Measurements from ENCODE around the gene CCDC7. TPM values are rescaled to one million over a fixed set of nuclear protein-coding genes. Genes with fewer than 3 reads are reported as not detected.

CCDC7 gene
- total RNA-seq, 3 donors from 2014 or later: 11.2 to 36.5 (median 14.2) TPM

DNA sequence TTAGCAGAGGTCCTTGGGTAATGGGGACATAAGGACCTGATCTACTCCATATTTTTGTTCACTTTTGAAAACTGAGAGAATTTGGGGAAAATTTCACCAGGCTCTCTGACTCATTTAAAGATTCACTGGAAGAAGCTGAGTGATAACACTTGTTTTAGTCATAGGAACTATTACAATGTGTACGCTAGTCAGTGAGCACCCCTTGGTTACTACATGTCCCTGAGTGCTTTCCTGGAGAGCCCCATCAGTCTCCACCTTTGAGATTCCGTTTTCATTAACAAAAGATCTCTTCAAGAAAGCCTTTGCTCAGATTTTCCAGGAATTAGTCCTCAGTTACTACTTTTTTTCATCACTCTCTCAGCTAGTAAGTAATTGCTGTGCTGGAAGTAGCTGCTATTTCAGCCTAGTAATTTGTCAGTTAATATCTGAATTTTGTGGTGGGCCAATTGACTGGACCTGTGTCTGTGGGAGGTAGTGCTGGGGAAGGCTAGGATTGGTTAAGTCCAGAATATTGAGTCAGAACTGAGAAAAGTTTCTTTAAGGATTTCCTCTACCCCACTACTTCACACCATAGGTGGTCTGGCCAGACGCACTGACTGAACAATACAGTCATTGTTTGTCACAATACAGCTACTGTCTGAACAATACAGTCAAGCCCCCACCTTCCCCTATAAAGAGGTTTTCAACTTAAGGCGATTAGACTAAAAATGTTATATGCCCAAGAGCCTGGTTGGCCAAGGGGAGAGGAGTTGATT is 235.0 kb downstream of the CCDC7 start:
- TF ChIP-seq, protein P1, sequence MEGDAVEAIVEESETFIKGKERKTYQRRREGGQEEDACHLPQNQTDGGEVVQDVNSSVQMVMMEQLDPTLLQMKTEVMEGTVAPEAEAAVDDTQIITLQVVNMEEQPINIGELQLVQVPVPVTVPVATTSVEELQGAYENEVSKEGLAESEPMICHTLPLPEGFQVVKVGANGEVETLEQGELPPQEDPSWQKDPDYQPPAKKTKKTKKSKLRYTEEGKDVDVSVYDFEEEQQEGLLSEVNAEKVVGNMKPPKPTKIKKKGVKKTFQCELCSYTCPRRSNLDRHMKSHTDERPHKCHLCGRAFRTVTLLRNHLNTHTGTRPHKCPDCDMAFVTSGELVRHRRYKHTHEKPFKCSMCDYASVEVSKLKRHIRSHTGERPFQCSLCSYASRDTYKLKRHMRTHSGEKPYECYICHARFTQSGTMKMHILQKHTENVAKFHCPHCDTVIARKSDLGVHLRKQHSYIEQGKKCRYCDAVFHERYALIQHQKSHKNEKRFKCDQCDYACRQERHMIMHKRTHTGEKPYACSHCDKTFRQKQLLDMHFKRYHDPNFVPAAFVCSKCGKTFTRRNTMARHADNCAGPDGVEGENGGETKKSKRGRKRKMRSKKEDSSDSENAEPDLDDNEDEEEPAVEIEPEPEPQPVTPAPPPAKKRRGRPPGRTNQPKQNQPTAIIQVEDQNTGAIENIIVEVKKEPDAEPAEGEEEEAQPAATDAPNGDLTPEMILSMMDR (IDR thresholded peaks at IDR 0.05): no peak
- no peak overlapping the region for H3K4me3 ChIP-seq
- ATAC-seq: no peak
- DNase-seq: no peak
- H3K4me1 ChIP-seq (ENCODE audit: low read depth): no peaks in the 10 kb centered on the region
- H3K36me3 ChIP-seq (ENCODE audit: low read depth): no peaks in the 10 kb centered on the region
- intact Hi-C loops (cut with DNase I, micrococcal nuclease): no loop called here
- peaks cover 22% of the 10 kb centered on the region for H3K9me3 ChIP-seq

DNA sequence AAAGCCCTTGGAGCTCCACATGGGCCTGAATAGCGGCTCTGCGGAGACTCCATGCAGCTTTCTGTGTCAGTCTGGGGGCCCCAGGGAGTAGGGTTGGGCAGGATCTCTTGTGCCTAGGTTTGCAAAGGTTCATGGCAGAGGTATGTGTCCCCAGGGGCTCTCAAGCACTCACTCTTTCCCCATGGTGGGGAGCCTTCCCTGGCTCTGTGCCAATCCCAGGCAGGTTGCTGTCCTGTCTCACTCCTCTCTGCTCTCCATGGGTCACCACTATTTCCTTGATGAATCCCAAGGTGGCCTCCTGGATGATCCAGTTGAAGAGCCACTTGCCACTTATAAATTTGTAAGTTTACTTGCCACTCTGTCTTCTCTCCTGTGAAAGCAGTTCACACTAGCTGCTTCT is 238.4 kb downstream of the CCDC7 start:
- no peak for ATAC-seq
- no peak overlapping the region for H3K4me3 ChIP-seq
- TF ChIP-seq, protein P1 (IDR thresholded peaks at IDR 0.05): no peak
- H3K4me1 ChIP-seq (ENCODE audit: low read depth): no peaks in the 10 kb centered on the region
- peaks cover 9% of the 10 kb centered on the region for H3K9me3 ChIP-seq
- H3K36me3 ChIP-seq (ENCODE audit: low read depth): no peaks in the 10 kb centered on the region
- intact Hi-C loops (cut with DNase I, micrococcal nuclease): no loop called here
- DNase-seq: no peak

DNA sequence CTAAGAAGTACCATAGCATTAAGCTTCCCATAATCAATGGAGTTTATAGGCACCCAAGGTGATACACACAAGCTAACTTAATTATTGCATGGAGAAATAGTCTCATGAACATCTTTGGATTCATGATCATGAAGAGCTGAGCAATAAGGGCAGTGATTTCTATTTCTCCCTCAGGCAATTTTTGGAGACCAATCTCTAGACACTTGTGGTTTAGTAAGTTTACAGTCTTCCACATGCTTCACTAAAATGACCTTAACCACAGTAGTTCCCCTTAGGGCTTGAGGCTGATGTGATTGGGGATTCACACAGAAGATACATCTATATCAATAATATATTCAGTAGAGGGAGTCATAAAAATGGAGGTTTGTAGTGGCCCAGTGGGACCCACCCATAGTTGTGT is 241.2 kb downstream of the CCDC7 start:
- ATAC-seq (no peak), DNase-seq (no peak)
- Histone ChIP-seq H3K4me1 (ENCODE audit: low read depth) (no peaks in the 10 kb centered on the region), H3K4me3 (no peak overlapping the region), H3K9me3 (peaks cover 6% of the 10 kb centered on the region), H3K36me3 (ENCODE audit: low read depth) (no peaks in the 10 kb centered on the region)
- intact Hi-C loops (cut with DNase I, micrococcal nuclease): no loop called here
- TF ChIP-seq, protein P1 (IDR thresholded peaks at IDR 0.05): no peak

DNA sequence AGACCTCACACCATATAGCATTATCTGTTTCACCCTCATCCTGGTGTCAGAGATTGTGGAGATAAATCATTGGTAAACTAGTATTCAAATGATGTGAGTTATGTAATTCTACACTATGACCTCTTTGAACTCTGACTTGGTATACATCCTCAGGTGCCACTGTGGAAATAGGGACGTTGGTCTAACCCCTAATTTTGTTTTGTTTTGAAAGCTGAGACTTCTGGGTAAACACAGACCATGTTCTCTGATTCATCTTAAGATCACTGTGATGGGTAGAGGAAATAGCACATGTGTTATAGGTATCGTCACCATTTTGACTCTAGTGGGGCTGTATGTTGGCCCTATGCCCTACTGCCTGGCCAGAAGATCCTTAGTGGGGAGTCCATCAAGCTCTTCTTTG is 241.6 kb downstream of the CCDC7 start:
- Histone ChIP-seq H3K4me3 (no peak overlapping the region), H3K4me1 (ENCODE audit: low read depth) (no peaks in the 10 kb centered on the region), H3K9me3 (peaks cover 6% of the 10 kb centered on the region), H3K36me3 (ENCODE audit: low read depth) (no peaks in the 10 kb centered on the region)
- intact Hi-C loops (cut with DNase I, micrococcal nuclease): no loop called here
- TF ChIP-seq, protein P1 (IDR thresholded peaks at IDR 0.05): no peak
- DNase-seq: no peak
- ATAC-seq: no peak

DNA sequence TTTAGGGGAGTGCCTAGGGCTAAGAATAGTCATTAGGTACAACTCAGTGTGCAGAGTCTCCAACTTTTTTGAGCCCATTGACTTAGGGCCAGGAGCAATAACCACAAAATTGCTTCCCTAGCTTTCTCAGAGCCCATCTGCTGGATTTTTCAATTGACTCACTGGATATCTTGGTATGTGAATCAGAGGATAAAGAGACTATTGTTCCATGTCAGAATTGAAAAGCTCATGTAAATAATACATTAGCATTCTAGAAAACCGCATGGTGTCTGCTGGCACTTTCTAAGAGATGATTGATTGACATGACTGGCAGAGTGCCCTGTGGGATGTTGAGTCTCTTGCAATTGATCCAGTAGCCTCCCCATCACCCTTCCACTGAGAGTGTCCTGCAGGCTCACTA is 246.2 kb downstream of the CCDC7 start:
- H3K4me3 ChIP-seq: no peak overlapping the region
- intact Hi-C loops (cut with DNase I, micrococcal nuclease): no loop called here
- peaks cover 2% of the 10 kb centered on the region for H3K9me3 ChIP-seq
- DNase-seq (no peak), ATAC-seq (no peak)
- TF ChIP-seq, protein P1 (IDR thresholded peaks at IDR 0.05): no peak
- H3K36me3 ChIP-seq (ENCODE audit: low read depth): no peaks in the 10 kb centered on the region
- H3K4me1 ChIP-seq (ENCODE audit: low read depth): no peaks in the 10 kb centered on the region
